A673 (cell line): ENCODE measurements around the gene ASPSCR1. TPM values are rescaled to one million over a fixed set of nuclear protein-coding genes. Genes with fewer than 3 reads are reported as not detected.

Experiments used
- BruUV-seq: library from RNA; stranded (reverse); fragments of 400-500 nt; replicated peaks from 2 replicates; lab custom pipeline; 2021; lab: Mats Ljungman, UMichigan
- CTCF ChIA-PET: fragments of 300-600 bp; sonication (Branson Sonifier 250); formaldehyde crosslinking; loops from one replicate; lab custom pipeline; 2022; ENCODE audit warnings: antibody characterized with exemption; lab: Charles Lee
- POLR2A ChIA-PET: fragments of 300-600 bp; sonication (Branson Sonifier 250); formaldehyde crosslinking; loops from one replicate; lab custom pipeline; 2022; ENCODE audit warnings: antibody characterized with exemption; ENCODE audit not compliant: low non-redundant PET; lab: Charles Lee
- DNase-seq: peaks from one replicate; pipeline ENCODE4 v3.0.0-alpha.2; 2015; ENCODE audit warnings: low spot score
- H3K27ac ChIP-seq: fragments of 200-600 bp; sonication (generic); 2 replicates; pipeline ENCODE4 v1.5.1; 2016; ENCODE audit warnings: mixed run types, low read depth, mild to moderate bottlenecking, mixed read lengths, antibody characterized with exemption, low read length; ENCODE audit not compliant: poor library complexity, severe bottlenecking
- H3K27me3 ChIP-seq: fragments of 200-600 bp; sonication (generic); replicated peaks from 2 replicates; pipeline ENCODE4 v1.6.1; 2017; ENCODE audit warnings: mixed run types, low read depth, mild to moderate bottlenecking, mixed read lengths, antibody characterized with exemption, low read length; ENCODE audit not compliant: insufficient read depth, poor library complexity
- H3K36me3 ChIP-seq: fragments of 200-600 bp; sonication (generic); 2 replicates; pipeline ENCODE4 v1.6.1; 2016; ENCODE audit warnings: mixed run types, mild to moderate bottlenecking, mixed read lengths, antibody characterized with exemption, low read length; ENCODE audit not compliant: insufficient read depth, poor library complexity, severe bottlenecking
- H3K4me1 ChIP-seq: fragments of 200-600 bp; sonication (generic); 2 replicates; pipeline ENCODE4 v1.6.1; 2017; ENCODE audit warnings: mixed run types, mild to moderate bottlenecking, mixed read lengths, antibody characterized with exemption, low read length; ENCODE audit not compliant: insufficient read depth, poor library complexity, severe bottlenecking
- H3K4me3 ChIP-seq: fragments of 200-600 bp; sonication (generic); 2 replicates; pipeline ENCODE4 v1.5.1; 2016; ENCODE audit warnings: low read depth, mixed run types, mild to moderate bottlenecking, mixed read lengths, low read length; ENCODE audit not compliant: poor library complexity, severe bottlenecking
- H3K9me3 ChIP-seq: fragments of 200-600 bp; sonication (generic); 2 replicates; pipeline ENCODE4 v1.6.1; 2016; ENCODE audit warnings: mixed run types, low read depth, mild to moderate bottlenecking, mixed read lengths, antibody characterized with exemption, low read length; ENCODE audit not compliant: poor library complexity, severe bottlenecking
- EZH2 ChIP-seq: fragments of 200-600 bp; sonication (generic); IDR thresholded peaks from 2 replicates; pipeline ENCODE4 v1.6.1; 2017; ENCODE audit warnings: borderline replicate concordance, low read depth, mild to moderate bottlenecking, mixed read lengths, antibody characterized with exemption, low read length; ENCODE audit not compliant: poor library complexity, severe bottlenecking
- intact Hi-C: fragments of 100-400 bp; cut with micrococcal nuclease; formaldehyde crosslinking; loops from one replicate; pipeline ENCODE4 v1.10.0; 2022; ENCODE audit not compliant: unreplicated experiment
- total RNA-seq: library from RNA; stranded (reverse); gene quantifications from 2 replicates; pipeline ENCODE4 v1.2.3, GENCODE V29; 2021
- TF ChIP-seq, protein P1 (sequence below): fragments of 300-800, 200-600 bp; sonication (generic); conservative IDR thresholded peaks from 2 replicates; pipeline ENCODE4 v1.5.1; 2017; ENCODE audit warnings: low read depth, mild to moderate bottlenecking, antibody characterized with exemption, low read length, moderate library complexity, mixed read lengths

Gene ASPSCR1
- total RNA-seq, 1 experiment from 2014 or later: 46.2 TPM

DNA sequence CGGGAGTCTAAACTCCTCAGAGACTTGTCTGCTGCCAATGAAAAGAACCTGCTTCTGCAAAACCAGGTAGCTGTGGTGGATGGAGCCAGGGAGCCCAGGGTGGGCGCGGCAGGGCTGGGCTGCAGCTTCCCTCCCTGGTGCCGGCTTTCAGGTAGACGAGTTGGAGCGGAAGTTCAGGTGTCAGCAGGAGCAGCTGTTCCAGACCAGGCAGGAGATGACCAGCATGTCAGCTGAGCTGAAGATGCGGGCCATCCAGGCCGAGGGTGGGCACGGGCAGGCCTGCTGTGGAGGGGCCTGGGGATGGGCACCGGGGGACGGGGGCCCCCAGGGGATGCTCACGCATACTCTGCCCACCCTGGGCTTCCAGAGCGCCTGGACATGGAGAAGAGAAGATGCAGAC, 50.8 kb downstream of the ASPSCR1 start:
- no peak for DNase-seq
- BruUV-seq: no TSS peak
- H3K4me3 ChIP-seq: no peak overlapping the region
- POLR2A ChIA-PET: no interaction called here
- TF ChIP-seq, protein P1, sequence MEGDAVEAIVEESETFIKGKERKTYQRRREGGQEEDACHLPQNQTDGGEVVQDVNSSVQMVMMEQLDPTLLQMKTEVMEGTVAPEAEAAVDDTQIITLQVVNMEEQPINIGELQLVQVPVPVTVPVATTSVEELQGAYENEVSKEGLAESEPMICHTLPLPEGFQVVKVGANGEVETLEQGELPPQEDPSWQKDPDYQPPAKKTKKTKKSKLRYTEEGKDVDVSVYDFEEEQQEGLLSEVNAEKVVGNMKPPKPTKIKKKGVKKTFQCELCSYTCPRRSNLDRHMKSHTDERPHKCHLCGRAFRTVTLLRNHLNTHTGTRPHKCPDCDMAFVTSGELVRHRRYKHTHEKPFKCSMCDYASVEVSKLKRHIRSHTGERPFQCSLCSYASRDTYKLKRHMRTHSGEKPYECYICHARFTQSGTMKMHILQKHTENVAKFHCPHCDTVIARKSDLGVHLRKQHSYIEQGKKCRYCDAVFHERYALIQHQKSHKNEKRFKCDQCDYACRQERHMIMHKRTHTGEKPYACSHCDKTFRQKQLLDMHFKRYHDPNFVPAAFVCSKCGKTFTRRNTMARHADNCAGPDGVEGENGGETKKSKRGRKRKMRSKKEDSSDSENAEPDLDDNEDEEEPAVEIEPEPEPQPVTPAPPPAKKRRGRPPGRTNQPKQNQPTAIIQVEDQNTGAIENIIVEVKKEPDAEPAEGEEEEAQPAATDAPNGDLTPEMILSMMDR: no peak
- no peak for TF ChIP-seq EZH2
- intact Hi-C loops: no loop called here
- peaks cover 5% of the 10 kb centered on the region for H3K36me3 ChIP-seq
- CTCF ChIA-PET: no interaction called here
- H3K9me3 ChIP-seq: no peaks in the 10 kb centered on the region
- peaks cover 9% of the 10 kb centered on the region for H3K4me1 ChIP-seq
- no peak overlapping the region for H3K27ac ChIP-seq
- H3K27me3 ChIP-seq: no peaks in the 10 kb centered on the region

DNA sequence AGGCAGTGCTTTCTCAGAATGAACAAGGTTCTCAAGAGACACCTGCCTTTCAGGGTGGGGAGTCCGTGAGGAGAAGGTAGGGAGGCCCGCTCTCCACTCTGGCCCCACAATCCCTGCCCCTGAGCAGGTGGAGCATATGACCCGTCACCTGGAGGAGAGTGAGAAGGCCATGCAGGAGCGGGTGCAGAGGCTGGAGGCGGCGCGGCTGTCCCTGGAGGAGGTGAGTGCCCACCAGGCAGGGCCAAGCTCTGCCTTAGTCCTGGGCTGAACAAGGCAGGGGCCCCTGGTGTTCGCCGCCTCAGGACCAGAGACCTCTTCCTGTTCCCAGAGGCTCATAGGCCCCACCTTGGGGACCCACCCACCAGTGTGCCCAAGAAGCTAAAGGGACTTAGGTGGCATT, 51.5 kb downstream of the ASPSCR1 start:
- H3K4me1 ChIP-seq: peaks cover 7% of the 10 kb centered on the region
- no peak overlapping the region for H3K27ac ChIP-seq
- ChIA-PET POLR2A (no interaction called here), CTCF (no interaction called here)
- H3K9me3 ChIP-seq: no peaks in the 10 kb centered on the region
- DNase-seq: no peak
- no peaks in the 10 kb centered on the region for H3K27me3 ChIP-seq
- intact Hi-C loops: no loop called here
- no TSS peak for BruUV-seq
- TF ChIP-seq EZH2: no peak
- TF ChIP-seq, protein P1: no peak
- peaks cover 5% of the 10 kb centered on the region for H3K36me3 ChIP-seq
- no peak overlapping the region for H3K4me3 ChIP-seq

GRCh38 chr17:82029391-82029790, 52.0 kb downstream of the ASPSCR1 start:
- H3K36me3 ChIP-seq: peaks cover 5% of the 10 kb centered on the region
- H3K27me3 ChIP-seq: no peaks in the 10 kb centered on the region
- intact Hi-C loops: no loop called here
- ChIA-PET CTCF (interaction anchor here (1.5 kb wide), 1 partner anchor 177 kb away, joined by 3 read pairs; no protein-coding TSS in a partner anchor), POLR2A (no interaction called here)
- H3K4me3 ChIP-seq: no peak overlapping the region
- TF ChIP-seq, protein P1: no peak
- no peak for TF ChIP-seq EZH2
- no peak for DNase-seq
- BruUV-seq: no TSS peak
- H3K4me1 ChIP-seq: peaks cover 3% of the 10 kb centered on the region
- no peak overlapping the region for H3K27ac ChIP-seq
- no peaks in the 10 kb centered on the region for H3K9me3 ChIP-seq
